ENCODE measurements around the gene CASS4.
A peak's percentile ranks its signal among the peaks of the same experiment; 100 is the strongest.

The CASS4 gene

GRCh38 chr20:56447227-56447626 is 35.2 kb downstream of the CASS4 start:
- no peak for DNase-seq (ENCODE audit: low spot score)
- TF ChIP-seq CTCF (IDR thresholded peaks at IDR 0.05; ENCODE audit: extremely low read depth, missing control alignments), result no peak

- no peak for DNase-seq (ENCODE audit: low spot score)
- no peak for TF ChIP-seq CTCF (IDR thresholded peaks at IDR 0.05; ENCODE audit: extremely low read depth, missing control alignments)
Measured at GRCh38 chr20:56449459-56449858, 37.4 kb downstream of the CASS4 start.

GRCh38 chr20:56451056-56451765 is 39.2 kb downstream of the CASS4 start:
- TF ChIP-seq CTCF (IDR thresholded peaks at IDR 0.05; ENCODE audit: extremely low read depth, missing control alignments), result no peak
- DNase-seq (ENCODE audit: low spot score), result no peak

- TF ChIP-seq CTCF (IDR thresholded peaks at IDR 0.05; ENCODE audit: extremely low read depth, missing control alignments), result no peak
- DNase-seq (ENCODE audit: low spot score), result peak; percentile 73
Measured at GRCh38 chr20:56453352-56453751, 41.3 kb downstream of the CASS4 start.

GRCh38 chr20:56454754-56455153 is 42.7 kb downstream of the CASS4 start:
- peak; percentile 53 for DNase-seq (ENCODE audit: low spot score)
- TF ChIP-seq CTCF (IDR thresholded peaks at IDR 0.05; ENCODE audit: extremely low read depth, missing control alignments), result no peak

GRCh38 chr20:56458206-56458821 is 46.3 kb downstream of the CASS4 start:
- DNase-seq (ENCODE audit: low spot score), result no peak
- TF ChIP-seq CTCF (IDR thresholded peaks at IDR 0.05; ENCODE audit: extremely low read depth, missing control alignments), result no peak

GRCh38 chr20:56460459-56460858 is 48.4 kb downstream of the CASS4 start:
- no peak for DNase-seq (ENCODE audit: low spot score)
- no peak for TF ChIP-seq CTCF (IDR thresholded peaks at IDR 0.05; ENCODE audit: extremely low read depth, missing control alignments)

Measured in GM20000 (cell line).